Urinary bladder (tissue), 4 donors: ENCODE measurements around the gene IL17RA. TPM values are rescaled to one million over a fixed set of nuclear protein-coding genes. Genes with fewer than 3 reads are reported as not detected.

Source experiments
- DNase-seq: peaks from one replicate; pipeline ENCODE4 v3.0.0-alpha.2; 2015; ENCODE audit errors: extremely low spot score
- H3K27ac ChIP-seq: one replicate; pipeline ENCODE4 v1.5.1; 2013; ENCODE audit warnings: low read depth, mild to moderate bottlenecking, moderate library complexity
- H3K36me3 ChIP-seq: one replicate; pipeline ENCODE4 v1.6.1; 2013; ENCODE audit warnings: mild to moderate bottlenecking, moderate library complexity; ENCODE audit not compliant: insufficient read depth
- H3K4me1 ChIP-seq: one replicate; pipeline ENCODE4 v1.6.1; 2013; ENCODE audit warnings: mild to moderate bottlenecking, moderate library complexity; ENCODE audit not compliant: insufficient read depth
- H3K4me3 ChIP-seq: one replicate; pipeline ENCODE4 v1.5.1; 2013; ENCODE audit warnings: low read depth, low read length
- WGBS: extraction: QIAGEN DNeasy Blood & Tissue Kit; methylation state at CpG from one replicate; pipeline ENCODE4 v1.1.7; 2013; 5-methylcytosine and 5-hydroxymethylcytosine counted together
- polyA plus RNA-seq: library from polyadenylated mRNA; stranded (reverse); fragments of 200-250 nt; gene quantifications from one replicate; pipeline ENCODE4 v1.2.3, GENCODE V29; 2013
- total RNA-seq: library from RNA; depleted of rRNA; stranded (reverse); fragments of >200 nt; gene quantifications from one replicate; pipeline ENCODE4 v1.2.3, GENCODE V29; 2014
- donor health status: healthy with polysubstance abuse.
- donor health status: healthy.

IL17RA gene
- total and polyA plus RNA-seq, 2 donors: 5.1 to 9.1 TPM

- H3K4me3 ChIP-seq: no peak overlapping the region
- 20% methylated on average over 8 of the region's 8 CpGs for WGBS
- H3K27ac ChIP-seq: no peak overlapping the region
- peaks cover 1% of the 10 kb centered on the region for H3K4me1 ChIP-seq
- no peak for DNase-seq
- no peaks in the 10 kb centered on the region for H3K36me3 ChIP-seq
Measured at GRCh38 chr22:17063411-17064106, 21.2 kb upstream of the IL17RA start.

- H3K27ac ChIP-seq: no peak overlapping the region
- H3K36me3 ChIP-seq: no peaks in the 10 kb centered on the region
- H3K4me1 ChIP-seq: peaks cover 1% of the 10 kb centered on the region
- 54% methylated on average over 7 of the region's 7 CpGs for WGBS
- DNase-seq: no peak
- H3K4me3 ChIP-seq: no peak overlapping the region
Measured at GRCh38 chr22:17064498-17065100, 20.2 kb upstream of the IL17RA start.

DNA sequence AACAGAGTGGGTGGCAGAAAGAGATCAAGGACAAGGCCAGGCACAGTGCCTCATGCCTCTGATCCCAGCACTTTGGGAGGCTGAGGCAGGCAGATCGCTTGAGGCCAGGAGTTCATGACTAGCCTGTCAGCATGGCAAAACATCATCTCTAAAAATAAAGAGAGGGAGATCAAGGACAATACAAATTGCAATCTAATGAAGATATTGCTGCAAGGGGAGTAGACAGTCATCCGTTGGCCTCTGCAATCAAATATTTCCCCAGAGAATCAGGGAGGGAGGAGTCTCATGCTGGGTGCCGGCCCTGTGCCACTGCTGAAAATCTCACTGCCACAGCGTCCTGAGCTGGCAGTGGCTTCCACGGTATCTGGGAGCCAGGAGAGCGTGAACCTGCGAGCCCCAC is 19.4 kb upstream of the IL17RA start:
- no peak overlapping the region for H3K27ac ChIP-seq
- WGBS: 75% methylated on average over 7 of the region's 7 CpGs
- H3K4me3 ChIP-seq: no peak overlapping the region
- no peak for DNase-seq
- H3K4me1 ChIP-seq: peaks cover 1% of the 10 kb centered on the region
- H3K36me3 ChIP-seq: no peaks in the 10 kb centered on the region

DNA sequence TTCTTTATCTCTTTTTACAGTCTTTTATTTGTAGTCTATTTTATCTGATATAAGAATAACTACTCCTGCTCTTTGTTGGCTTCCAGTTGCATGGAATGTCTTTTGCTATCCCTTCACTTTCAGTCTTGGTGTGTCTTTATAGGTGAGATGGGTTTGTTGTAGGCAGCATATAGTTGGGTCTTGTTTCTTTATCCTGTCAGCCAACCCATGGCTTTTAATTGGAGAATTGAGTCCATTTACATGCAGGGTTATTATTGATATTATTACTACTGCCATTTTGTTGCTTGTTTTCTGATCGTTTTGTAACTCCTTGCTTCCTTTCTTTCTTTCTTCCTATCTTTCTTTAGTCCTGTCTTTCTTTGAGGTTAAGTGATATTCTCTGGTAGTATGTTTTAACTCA is 11.9 kb upstream of the IL17RA start:
- no peak for DNase-seq
- H3K27ac ChIP-seq: no peak overlapping the region
- 53% methylated on average over 1 of the region's 1 CpG for WGBS
- no peaks in the 10 kb centered on the region for H3K36me3 ChIP-seq
- no peaks in the 10 kb centered on the region for H3K4me1 ChIP-seq
- no peak overlapping the region for H3K4me3 ChIP-seq

DNA sequence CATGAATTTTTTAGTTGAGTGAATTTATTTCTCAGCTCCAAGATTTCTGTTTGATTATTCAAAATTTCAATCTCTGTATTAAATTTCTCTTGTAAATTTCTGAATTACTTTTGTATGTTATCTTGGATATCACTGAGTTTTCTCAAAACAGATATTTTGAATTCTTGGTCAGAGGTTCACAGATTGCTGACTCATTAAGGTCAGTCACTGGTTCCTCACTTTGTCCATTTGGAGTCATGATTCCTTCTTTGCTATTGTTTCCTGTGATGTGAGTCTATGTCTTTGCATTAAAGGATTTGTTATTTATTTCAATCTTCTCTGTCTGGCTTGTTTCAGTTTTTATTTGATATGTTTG is 10.2 kb upstream of the IL17RA start:
- Histone ChIP-seq H3K27ac (no peak overlapping the region), H3K4me1 (no peaks in the 10 kb centered on the region), H3K4me3 (no peak overlapping the region), H3K36me3 (no peaks in the 10 kb centered on the region)
- DNase-seq: no peak

- no peaks in the 10 kb centered on the region for H3K36me3 ChIP-seq
- H3K4me1 ChIP-seq: no peaks in the 10 kb centered on the region
- DNase-seq: no peak
Measured at GRCh38 chr22:17077255-17077654, 7.5 kb upstream of the IL17RA start.

GRCh38 chr22:17079572-17079971 is 5.2 kb upstream of the IL17RA start:
- no peak overlapping the region for H3K4me3 ChIP-seq
- WGBS: 60% methylated on average over 4 of the region's 4 CpGs
- no peaks in the 10 kb centered on the region for H3K36me3 ChIP-seq
- no peak for DNase-seq
- H3K4me1 ChIP-seq: no peaks in the 10 kb centered on the region
- no peak overlapping the region for H3K27ac ChIP-seq

More at GRCh38 chr22:17077255-17077654, 7.5 kb upstream of the IL17RA start:
- Histone ChIP-seq H3K4me3 (no peak overlapping the region), H3K27ac (no peak overlapping the region)

DNA sequence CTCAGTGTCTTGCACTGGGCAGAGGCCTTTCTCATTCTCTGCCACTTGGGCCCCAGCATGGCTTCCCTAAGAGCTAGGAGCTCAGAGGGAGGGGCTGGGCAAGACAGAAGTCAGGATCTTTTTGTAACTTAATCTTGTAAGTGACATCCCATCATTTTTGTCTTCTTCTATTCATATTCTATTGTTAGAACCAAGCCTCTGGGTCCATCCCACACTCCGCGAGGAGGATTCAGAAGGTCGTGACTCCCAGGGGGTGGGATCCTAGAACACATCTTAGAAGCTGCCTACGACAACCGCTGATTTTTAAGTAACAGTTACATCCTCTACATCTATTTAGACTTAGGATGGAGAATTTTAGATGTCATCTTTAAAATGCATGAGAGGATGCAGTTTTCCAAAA is 1.5 kb upstream of the IL17RA start:
- no peak for DNase-seq
- 94% methylated on average over 5 of the region's 5 CpGs for WGBS
- H3K4me3 ChIP-seq: no peak overlapping the region
- H3K36me3 ChIP-seq: no peaks in the 10 kb centered on the region
- H3K27ac ChIP-seq: no peak overlapping the region
- H3K4me1 ChIP-seq: no peaks in the 10 kb centered on the region

- no peak for DNase-seq
- Histone ChIP-seq H3K4me3 (no peak overlapping the region), H3K27ac (no peak overlapping the region), H3K4me1 (no peaks in the 10 kb centered on the region), H3K36me3 (no peaks in the 10 kb centered on the region)
- 83% methylated on average over 33 of the region's 33 CpGs for WGBS
Measured at GRCh38 chr22:17083811-17084441, 874 bp upstream of the IL17RA start.

DNA sequence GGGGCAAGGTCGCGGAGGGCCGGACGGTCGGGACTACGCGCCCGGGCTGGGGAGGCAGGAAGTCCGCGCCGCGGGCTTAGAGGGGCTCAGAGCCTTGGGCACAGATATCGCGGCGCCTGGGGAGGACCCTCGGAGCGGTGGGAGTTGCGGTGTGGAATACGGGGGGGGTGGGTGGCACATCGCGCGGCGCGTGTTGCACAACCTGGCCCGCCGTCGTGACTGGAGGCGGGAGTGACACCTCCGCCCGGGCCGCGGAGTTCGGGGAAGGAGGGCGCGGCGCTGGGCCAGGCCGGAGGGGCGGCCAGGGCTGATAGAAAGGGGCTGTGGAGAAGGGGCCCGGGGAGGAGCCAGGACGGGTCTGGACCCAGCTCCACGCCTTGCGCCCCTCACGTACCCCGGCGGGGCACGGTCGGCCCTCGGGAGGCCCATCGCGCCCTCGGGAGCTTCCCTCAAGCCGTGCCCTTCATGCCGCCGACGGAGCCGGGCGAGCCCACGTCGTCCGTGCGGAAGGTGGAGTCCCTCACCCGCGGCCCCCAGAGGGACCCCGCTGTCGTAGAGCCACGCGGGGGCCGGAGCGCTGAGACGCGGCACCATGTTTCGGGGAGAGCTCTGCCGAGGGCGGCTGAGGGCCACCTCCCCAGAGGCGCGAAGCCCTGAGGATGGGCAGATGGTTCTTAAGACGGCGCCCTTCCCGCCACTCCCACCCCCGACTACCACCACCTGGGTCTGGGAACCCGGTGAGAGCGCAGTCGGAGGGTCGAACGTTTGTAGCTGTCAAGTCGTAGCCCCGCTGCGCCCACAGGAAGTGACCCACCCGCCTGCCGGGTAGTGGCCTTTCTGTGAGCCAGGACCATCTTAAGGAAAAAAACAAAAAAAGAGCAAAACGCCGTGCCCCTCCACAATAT is 729 bp downstream of the IL17RA start:
- Histone ChIP-seq H3K4me3 (peak overlapping the region; percentile 98), H3K4me1 (no peaks in the 10 kb centered on the region), H3K36me3 (no peaks in the 10 kb centered on the region), H3K27ac (peak overlapping the region; percentile 91)
- WGBS: 3% methylated on average over 92 of the region's 92 CpGs
- no peak for DNase-seq

DNA sequence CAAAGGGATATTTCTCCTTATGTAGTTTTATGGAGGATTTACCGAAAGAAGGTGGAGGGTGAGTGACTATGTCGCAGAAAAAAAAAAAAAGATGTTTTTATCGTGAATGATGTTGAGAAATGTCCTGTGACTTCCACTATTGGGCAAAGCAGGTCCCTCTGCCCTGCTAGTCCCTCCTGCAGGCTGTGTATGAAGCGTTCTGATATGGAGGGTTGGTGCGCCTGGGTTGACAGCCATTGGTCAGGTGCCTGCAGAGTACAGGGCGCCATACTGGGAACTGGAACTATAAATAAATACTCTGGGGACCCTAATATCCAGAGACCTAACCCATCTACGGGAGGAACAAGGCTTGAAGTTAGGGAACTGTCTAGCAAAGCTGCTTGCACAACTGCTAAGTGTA is 1.5 kb downstream of the IL17RA start:
- H3K4me1 ChIP-seq: no peaks in the 10 kb centered on the region
- DNase-seq: no peak
- H3K36me3 ChIP-seq: no peaks in the 10 kb centered on the region
- H3K4me3 ChIP-seq: no peak overlapping the region
- 77% methylated on average over 7 of the region's 7 CpGs for WGBS
- H3K27ac ChIP-seq: no peak overlapping the region

DNA sequence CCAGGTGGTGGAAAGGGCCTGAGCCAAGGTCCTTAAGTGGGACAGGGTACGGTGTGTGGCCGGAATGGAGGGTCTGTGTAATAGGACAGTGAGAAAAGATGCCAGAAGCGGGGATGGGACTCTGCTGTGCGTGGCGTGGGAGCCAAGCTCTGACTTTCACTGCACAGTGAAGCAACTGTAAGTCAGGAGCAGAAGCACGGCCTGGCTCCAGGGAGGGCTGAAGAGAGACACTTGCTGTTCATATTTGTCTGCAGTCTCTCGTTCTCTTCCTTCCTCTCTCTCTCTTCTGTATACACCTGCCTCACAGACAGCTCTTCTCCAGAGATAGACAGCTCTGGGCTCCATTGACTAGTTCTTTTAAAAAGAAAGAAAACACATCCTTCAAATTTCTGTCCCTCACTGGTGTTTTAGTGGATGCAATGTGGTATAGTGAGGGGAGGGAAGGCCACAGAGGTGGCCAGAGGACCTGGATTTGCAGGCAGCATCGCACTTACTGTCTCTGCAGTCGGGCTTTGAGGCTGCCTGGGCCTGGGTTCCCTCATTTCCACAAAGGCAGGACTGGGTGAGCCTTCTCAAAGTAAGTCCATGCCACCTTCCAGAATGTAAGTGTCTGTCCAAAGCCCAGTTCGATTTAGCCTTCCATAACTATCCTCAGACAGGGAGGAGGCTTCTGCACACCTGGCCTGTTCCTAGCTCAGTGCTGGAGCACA is 2.1 kb downstream of the IL17RA start:
- DNase-seq: no peak
- WGBS: 72% methylated on average over 10 of the region's 10 CpGs
- no peak overlapping the region for H3K4me3 ChIP-seq
- no peak overlapping the region for H3K27ac ChIP-seq
- H3K4me1 ChIP-seq: no peaks in the 10 kb centered on the region
- H3K36me3 ChIP-seq: no peaks in the 10 kb centered on the region

GRCh38 chr22:17087498-17088131 is 2.8 kb downstream of the IL17RA start:
- no peak overlapping the region for H3K4me3 ChIP-seq
- DNase-seq: no peak
- no peak overlapping the region for H3K27ac ChIP-seq
- H3K4me1 ChIP-seq: no peaks in the 10 kb centered on the region
- no peaks in the 10 kb centered on the region for H3K36me3 ChIP-seq
- WGBS: 67% methylated on average over 12 of the region's 12 CpGs
